Stimulated activated CD8-positive, alpha-beta memory T cell treated with anti-CD3 and anti-CD28 coated beads, Interleukin-7, amount 100 ng/mL, for 48 hours (primary cell): ENCODE measurements around the gene JAG1.
A peak's percentile ranks its signal among the peaks of the same experiment; 100 is the strongest.
"Not testable (repeated sequence)": the region's sequence is repeated elsewhere in the genome, so short reads cannot be mapped to it uniquely, and the experiment has no call there.

Experiments
- DNase-seq, 2 donors: peaks; one replicate each; pipeline ENCODE4 v3.0.0-alpha.2; 2020; ENCODE audit warnings: low read depth in 1 of 2; ENCODE audit errors: extremely low read depth in 1 of 2

JAG1 gene

DNA sequence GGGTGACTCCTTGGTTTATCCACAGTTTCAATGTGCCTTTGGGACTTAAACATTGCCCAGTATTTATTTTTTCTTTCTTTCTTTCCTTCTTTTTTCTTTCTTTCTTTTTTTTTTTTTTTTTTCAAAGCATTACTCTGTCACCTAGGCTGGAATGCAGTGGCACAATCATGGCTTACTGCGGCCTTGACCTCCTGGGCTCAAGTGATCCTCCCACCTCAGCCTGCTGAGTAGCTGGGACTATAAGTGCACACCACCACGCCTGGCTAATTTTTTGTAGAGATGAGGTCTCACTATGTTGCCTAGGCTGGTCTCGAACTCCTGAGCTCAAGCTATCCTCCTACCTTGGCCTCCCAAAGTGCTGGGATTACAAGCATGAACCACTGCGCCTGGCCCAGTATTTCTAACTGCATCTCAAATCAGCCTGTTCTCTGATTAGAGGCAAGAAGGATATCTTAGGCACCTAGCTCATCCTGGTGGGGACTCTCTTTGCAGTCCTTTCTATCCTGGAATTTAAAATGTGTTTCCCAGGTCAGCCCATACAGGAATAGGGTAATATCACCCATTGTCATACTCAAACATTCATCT lies 56.2 kb downstream of the JAG1 start:
- DNase-seq, result not testable (repeated sequence)

- DNase-seq, result no peak
These were observed 57.6 kb downstream of the JAG1 start for GRCh38 chr20:10616212-10616611.

DNA sequence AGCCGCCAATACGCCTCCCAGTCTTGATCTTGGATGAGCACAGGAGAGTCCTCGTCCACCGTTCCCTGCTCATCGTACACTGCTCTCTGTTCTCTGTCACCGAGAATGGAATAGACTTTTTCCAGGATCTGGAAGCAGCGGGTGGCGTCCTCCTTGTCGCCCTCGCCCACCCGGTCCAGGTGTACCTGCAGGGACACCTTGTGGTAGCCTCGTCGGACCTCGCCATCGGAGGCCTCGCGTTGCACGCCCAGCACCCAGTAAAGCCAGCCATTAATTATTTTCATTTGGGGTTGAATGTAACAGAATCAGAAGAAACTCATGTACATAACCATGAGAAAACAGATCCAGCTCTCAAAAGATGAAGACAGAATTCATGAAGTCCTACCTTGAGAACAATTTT lies 59.9 kb downstream of the JAG1 start:
- no peak for DNase-seq

DNA sequence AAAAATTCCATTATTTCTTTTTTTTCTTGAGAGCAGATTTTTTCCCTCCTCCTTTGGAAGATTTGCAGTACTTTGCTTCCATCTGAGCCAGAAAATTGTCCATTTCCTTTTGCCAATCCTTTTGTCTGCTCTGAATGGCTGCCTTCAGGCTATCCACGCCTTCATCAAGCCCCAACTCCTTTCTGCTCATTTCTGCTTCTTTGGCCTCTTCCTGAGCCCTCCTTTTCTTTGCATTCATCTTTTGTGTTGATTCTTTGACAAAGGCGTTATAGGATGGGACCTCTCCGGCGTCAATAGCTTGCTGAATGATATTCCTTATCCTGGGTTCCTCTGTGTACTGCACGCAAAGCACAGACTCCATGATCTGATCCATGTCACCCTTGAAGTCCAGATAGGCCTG lies 60.4 kb downstream of the JAG1 start:
- DNase-seq, result not testable (repeated sequence)

- no peak for DNase-seq
These were observed 62.4 kb downstream of the JAG1 start for GRCh38 chr20:10611357-10611756.

GRCh38 chr20:10610251-10610650 lies 63.5 kb downstream of the JAG1 start:
- no peak for DNase-seq

- DNase-seq, result no peak
These were observed 64.0 kb downstream of the JAG1 start for GRCh38 chr20:10609770-10610169.

DNA sequence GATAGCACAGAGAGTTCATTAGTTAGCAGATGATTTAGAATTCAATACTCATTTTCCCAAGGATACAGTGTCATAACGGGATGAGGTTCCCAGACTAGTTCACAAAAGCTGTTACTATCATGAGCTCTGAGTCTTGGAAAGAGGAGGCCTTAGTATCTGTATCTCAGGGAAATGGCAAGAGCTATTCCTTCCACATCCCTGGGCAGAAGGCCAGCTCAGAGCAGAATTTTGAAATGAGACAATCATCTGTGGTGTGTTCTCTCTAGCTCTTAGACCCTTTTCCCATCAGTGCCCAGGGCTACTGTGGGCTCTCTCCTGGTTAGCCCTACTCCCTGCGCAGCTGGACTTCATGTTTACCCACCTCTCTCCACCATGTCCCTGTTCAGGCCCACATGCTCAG lies 64.5 kb downstream of the JAG1 start:
- no peak for DNase-seq

DNA sequence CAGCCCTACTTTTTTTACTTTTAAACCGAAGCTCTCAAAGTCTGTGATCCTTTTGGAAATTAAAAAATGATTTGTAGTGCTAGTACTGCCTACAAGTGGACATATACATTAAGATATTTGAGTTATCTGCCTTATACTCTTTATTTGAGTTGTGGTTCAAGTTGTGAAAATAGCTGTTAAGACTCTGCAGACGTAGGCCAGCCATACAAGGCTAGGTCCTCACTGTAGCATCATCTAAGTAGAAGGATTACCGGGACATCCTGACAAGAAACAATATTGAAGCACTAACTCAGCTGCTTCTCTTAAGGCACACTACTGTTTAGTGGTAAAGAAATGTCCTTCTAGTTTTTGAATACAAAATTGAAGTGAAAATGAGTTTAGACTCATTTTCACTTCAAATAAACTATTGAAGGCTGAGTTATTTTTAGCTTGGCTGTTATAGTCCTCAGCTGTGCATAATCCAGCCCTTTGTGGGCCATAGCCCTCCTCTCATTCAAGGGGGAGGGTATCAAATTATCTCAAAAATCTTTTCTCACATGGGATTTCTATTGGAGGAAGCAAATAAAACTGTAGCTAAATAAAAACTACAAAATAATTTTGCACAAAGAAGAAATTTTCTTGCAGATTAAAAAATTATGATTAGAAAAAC lies 68.1 kb downstream of the JAG1 start:
- DNase-seq, result no peak

DNA sequence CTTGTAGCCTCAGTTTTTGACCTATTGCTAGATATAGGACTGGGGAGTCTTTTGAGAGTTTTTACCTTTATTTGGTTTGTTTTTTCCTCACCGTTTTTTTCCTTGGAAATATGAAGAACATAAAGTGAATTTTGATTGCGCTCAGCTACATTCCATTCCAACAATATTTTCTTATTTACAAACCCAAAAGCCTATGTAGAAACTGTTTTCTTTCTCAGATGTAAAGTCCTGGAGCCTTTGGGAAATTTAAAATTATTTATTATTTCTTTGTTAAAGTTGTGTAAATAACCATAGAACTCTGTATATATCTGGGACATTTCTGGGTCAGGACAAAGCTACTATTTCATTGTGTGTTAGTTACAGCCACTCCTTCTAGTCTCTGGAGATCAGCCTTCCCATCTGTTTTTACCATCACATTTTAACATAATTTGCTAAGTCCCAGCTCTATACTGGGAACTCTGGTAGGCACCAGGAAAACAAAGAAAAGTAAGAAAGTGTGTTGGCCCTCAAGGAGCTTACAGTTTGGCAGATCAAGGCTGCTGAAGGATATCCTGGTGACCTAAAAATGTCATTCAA lies 68.8 kb downstream of the JAG1 start:
- DNase-seq, result no peak

- no peak for DNase-seq
These were observed 69.6 kb downstream of the JAG1 start for GRCh38 chr20:10603971-10604864.

DNA sequence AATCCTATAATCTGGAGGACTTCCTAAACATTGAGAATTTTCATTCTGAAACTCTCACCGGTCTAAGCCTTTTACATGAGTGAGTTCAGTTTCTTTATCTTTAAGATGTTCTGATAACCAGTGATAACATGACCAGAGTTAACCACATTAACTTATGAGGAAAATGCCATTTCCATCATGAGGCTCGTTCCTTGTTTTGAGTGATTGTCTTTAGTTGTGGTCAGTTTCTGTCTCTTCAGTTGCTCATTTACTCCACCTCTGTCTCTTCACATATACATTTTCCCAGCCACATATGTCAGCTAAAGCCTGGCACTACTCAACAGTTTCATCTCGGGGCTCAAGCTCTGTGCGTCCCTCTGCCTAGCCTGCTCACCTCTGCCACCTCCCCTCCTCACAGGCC lies 70.4 kb downstream of the JAG1 start:
- peak in 1 of 2 donors; percentile 13 for DNase-seq

- no peak for DNase-seq
These were observed 71.5 kb downstream of the JAG1 start for GRCh38 chr20:10602221-10602871.

DNA sequence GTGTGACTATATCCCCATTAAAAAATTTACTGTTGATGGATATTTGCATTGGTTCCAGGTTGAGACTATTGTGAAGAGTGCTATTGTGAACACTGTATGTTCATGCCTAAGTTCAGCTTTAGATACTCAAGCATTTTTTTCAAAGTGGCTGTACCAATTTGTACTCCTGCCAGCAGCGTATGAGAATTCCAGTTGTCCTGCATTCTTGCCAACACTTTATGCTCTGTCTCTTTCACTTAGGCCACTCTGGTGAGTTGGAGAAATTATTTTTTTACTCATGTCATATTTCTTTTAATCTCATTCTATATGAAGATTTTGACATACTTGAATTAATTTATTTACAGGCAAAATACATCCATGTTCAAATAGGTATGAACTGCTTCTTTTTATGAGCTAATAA lies 76.2 kb downstream of the JAG1 start:
- DNase-seq, result no peak

DNA sequence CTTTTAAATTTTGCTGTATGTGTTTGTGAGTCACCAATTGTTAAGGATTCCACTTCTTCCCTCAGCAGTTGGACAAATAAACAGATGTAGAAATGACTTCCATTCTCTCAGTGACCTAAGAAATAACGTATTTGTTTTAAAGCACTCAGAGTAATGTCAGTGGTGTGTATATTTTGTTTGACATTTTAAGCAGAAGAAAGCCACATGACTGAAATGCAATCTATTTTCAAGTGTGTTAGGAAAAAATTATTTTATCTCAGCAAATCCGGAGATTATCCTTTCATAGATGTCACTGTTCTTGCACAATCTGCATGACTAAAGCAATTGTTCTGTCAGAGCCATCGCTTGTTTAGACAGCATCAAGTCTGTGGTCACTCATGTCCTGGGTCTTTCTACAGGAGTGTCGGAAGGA lies 77.1 kb downstream of the JAG1 start:
- DNase-seq, result no peak

DNA sequence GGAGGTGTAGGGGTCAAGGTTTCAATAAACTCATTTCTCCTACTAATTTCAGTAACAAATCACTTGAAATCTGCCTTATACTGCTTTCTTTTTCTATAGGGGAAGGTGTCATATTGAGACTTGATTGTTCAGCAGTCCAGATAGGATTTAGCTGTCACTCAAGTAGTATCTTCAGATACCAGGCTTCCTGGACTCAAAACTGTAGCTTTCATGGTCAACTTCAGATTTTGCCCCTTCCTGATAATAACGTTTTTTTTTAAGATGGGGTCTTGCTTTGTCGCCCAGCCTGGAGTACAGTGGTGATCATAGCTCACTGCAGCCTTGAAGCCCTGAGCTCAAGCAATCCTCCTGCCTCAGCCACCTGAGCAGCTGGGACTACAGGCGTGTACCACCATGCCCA lies 77.8 kb downstream of the JAG1 start:
- DNase-seq, result no peak

DNA sequence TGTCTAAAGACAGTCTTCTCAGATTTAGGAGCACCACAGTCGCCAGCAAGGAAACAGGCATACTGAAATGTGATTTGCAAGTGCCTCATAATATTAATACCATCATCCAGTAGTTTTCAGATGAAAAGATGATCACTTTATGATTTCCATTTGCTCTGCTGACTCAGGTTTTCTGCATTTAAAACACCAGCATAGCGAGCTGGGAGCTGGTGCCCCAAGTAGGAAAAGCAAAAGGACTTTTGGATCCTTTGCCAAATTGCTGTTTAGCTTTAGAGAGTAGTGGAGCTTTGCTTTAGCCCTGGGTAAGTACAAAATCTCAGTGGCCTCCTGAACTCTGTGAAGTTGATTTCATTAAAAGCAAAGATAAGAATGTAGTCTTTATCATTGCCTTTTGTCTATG lies 78.5 kb downstream of the JAG1 start:
- no peak for DNase-seq

DNA sequence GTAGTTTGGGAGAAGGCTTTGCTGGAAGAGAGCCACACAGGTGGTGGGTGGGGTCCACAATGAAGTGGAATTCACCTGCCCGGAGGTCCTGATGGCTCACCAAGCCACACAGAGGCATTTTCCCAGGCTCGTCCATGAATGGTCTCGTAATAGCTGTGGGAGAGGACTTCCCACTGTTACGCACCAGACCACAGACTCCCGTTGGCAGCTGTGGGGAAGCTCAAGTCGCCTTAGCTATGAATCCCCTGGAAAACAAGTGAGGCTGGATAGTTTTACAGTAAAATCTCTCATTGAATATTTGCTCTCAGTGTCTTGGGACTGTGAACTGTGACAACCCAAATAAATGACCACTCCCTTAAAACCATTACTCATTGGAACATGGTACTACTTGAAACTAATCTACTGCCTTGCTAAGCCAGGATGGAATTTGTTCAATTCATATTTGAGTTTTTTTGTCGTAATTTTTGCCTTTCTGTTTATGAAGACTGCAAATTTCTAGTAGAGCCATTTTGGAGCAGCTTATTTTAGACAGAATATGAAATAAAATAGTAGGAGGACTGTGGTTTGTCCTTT lies 79.4 kb downstream of the JAG1 start:
- DNase-seq, result no peak

GRCh38 chr20:10591946-10592521 lies 81.8 kb downstream of the JAG1 start:
- no peak for DNase-seq

DNA sequence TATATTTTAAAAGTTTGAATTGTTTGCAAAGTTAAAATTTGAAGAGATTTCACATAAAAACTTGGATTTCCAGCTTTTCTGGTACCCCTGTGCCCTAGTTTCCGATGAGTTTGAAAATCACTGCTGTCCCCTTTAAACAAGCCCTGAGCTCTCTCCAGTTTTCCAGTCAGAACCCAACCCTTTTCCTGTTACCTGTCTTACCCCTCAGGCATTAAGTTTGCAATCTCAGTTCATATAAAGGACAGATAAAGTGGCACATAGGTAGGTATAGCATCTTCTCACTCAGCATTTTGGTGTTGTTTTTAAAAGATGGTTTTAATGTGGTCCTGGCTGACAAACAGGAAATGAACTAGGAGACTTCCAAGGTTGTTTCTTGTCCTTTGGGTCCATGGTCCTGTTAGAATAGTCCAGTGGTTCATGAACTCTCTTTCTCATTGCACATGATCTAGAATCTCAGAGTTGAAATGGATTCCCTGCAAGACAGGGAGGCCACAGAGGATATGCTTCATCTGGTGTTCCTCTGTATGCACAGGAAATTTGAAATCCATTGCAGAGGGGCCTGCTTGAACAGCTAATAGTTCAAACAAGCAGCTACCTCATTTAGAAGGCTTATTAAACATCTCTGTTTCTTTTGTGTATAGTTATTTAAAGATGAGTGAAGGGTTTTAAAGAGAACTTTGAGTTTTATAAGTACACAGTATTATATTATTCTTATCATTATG lies 82.7 kb downstream of the JAG1 start:
- no peak for DNase-seq
